RPMI8226 (cell line): ENCODE data around the gene NRXN3.
"Not testable (repeated sequence)": the region's sequence is repeated elsewhere in the genome, so short reads cannot be mapped to it uniquely, and the experiment has no call there.

ENCODE experiments used
- DNase-seq: peaks from one replicate; pipeline ENCODE4 v3.0.0-alpha.2; 2015

The NRXN3 gene

GRCh38 chr14:78501909-78502308, 331.7 kb downstream of the NRXN3 start:
- no peak for DNase-seq

- DNase-seq, result no peak
Observed at GRCh38 chr14:78508023-78508422, 337.9 kb downstream of the NRXN3 start.

GRCh38 chr14:78509516-78509915, 339.3 kb downstream of the NRXN3 start:
- DNase-seq, result no peak

GRCh38 chr14:78512021-78512420, 341.8 kb downstream of the NRXN3 start:
- DNase-seq, result no peak

DNA sequence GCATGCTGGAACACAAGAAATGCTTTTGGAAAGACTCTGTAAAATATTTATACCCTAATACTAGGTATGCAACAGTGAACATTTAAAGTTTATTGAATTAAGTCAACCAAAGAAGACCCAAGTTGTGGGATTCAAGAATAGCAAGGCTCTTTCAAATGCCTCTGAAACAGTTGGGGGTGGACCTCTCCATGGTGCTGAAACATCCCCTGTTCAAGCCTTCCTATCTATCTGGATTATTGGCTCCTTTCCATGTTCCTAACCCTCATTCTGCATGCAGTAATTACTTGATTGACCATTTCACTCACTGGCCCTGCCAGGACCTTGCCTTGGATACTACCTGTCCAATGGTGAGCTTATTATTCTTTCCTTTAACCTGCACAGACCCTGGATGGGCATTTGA, 349.7 kb downstream of the NRXN3 start:
- peak; percentile 43 for DNase-seq

DNA sequence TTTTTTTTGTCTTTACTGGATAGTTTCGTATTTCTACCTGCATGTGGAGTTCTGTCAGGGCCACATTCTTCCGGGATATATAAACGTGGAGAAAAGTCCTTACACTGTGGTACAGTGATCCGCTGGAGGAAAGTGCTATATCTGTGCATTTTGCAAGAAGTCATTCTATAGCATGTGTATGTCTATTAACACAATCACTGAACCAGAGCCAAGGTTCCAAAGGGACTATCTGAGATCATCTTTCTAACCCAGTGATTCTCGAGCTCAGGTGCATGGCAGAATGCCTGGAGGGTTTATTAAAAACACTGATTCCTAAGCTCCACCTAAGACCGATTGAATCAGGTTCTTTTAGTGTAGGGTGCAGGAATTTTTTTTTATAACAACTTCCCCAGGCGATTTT, 354.0 kb downstream of the NRXN3 start:
- DNase-seq, result no peak

DNA sequence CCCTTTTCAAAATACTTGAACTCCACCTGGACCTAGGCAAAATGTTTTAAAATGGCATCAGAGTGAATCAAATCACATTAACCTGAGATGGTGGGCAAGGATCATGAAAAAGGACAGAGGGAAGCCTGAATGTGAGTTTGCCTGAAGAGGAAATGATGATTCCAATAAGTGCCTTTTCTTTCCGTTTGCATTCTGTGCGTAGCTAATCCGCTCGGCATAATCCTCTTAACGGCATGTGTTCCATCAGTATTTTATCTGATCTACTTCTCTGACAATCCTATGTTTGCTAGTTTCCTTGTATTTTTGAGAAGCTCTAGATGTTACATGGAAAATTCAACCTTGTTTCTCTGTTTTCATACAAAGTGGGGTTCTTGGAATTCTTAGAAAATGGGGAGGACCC, 354.6 kb downstream of the NRXN3 start:
- DNase-seq, result no peak

DNA sequence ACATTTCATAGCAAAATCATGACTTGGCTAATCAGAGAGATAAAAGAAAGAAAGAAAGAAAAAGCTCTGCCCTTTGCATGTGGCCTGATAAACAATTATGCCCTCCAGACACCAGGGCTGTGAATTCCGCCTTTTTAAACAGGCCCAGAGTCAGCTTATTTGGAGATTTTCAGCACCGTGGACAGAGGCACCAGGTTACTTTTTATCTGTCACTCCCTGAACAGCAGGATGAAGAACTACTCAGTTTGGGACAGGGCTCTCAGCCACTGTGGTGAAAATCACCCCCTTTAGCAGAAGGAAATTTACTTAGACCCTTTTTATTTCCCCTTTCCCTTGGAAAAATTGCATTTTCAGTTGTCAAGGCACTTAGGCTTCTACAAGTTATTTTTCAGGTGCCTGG, 359.9 kb downstream of the NRXN3 start:
- peak; percentile 52 for DNase-seq

DNA sequence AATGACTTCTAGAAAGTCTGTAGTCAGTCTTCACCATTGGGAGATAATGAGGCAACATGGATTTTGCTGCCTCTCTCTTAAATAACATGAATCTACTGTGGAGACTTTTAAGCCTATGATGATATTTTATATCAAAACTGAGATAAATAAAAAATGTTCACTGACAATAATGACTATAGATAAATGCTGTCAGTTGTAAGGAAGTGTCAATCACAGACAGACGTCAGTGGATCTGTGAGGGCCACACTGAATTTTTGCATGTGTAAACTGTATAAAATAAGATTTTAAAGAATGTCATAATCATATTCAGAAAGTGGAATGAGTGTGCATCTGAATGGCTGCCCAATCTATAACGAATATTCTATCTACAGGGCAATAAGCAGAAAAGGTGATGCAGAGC, 364.0 kb downstream of the NRXN3 start:
- no peak for DNase-seq

GRCh38 chr14:78535041-78535440, 364.9 kb downstream of the NRXN3 start:
- DNase-seq, result no peak

- DNase-seq, result not testable (repeated sequence)
Observed at GRCh38 chr14:78541788-78542187, 371.6 kb downstream of the NRXN3 start.

- DNase-seq, result no peak
Observed at GRCh38 chr14:78543433-78543832, 373.3 kb downstream of the NRXN3 start.

GRCh38 chr14:78561074-78561473, 390.9 kb downstream of the NRXN3 start:
- DNase-seq, result no peak

GRCh38 chr14:78566026-78566858, 396.1 kb downstream of the NRXN3 start:
- DNase-seq, result peak; percentile 53

DNA sequence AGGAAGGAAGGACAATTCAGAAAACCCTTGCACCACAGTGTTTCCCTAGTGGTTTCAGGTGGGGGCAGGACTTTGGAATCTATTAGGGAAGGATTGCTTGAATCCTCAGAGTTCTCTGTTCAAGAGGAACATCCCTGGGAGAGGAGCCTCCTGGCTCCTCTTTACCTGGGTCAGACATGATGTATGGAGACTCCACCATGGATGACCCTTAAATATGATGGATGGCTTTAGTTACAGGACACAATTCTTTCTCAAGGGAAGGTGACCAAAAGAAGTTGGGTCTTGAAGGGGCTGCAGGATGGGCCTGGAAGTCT, 396.6 kb downstream of the NRXN3 start:
- DNase-seq, result no peak

- DNase-seq, result no peak
Observed at GRCh38 chr14:78567343-78567742, 397.2 kb downstream of the NRXN3 start.

DNA sequence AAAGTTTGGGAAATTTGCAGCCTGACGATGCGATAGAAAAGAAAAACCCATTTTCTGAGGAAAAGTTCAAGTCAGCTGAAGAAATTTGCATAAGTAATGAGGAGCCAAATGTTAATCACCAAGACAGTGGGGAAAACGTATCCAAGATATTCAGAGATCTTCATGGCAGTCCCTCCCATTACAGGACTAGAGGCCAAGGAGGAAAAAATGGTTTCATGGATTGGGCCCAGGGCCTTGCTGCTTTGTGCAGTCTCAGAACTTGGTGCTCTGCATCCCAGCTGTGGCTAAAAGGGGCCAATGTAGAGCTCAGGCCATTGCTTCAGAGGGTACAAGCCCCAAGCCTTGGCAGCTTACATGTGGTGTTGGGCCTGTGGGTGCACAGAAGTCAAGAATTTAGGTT, 403.6 kb downstream of the NRXN3 start:
- DNase-seq, result not testable (repeated sequence)

DNA sequence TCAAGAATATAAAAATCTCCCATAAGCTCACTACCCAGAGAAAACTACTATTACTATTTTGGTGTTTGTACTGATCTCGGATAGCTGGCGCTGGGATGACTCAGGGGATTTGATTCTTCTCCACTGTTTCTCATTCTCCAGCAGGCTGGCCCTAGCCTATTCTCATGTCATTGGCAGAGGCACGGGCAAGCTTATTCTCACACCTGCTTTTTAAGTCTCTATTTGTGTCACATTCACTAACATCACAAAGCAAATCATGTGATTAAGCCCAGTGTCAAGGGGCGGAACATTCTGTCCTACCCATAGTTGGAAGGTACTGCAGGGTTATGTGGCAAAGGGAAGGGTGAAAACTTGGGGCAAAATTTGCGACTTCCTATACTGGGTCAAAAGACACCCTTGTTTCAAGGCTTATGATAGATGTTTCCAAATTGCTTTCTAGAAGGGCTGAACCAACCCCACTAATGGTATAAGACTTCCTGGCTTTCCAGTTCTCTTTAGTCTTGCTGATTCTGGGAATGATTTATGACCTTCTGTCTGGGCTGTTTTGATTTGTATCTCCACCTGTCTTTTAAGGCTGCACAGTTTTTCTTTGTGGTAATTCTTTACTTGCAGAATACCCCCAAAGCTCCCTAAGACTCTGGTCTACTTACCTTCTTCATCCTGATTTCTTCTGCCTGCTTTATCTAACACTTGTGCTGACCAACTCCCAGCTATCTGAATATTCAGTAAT, 406.4 kb downstream of the NRXN3 start:
- no peak for DNase-seq

DNA sequence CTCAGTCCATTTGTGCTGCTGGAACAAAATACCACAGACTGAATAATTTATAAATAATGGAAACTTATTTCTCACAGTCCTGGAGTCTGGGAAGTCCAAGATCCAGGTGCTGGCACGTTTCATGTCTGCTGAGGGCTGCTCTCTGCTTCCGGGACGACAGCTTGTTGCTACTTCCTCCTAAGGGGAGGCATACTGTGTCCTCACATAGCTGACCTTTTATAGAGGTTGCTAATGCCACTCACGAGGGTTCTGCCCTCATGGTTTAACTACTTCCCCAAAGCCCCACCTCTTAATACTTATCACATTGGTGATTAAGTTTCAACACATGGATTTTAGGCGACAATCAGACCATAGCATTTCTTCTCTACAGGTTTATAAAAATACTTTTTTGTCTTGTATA, 411.1 kb downstream of the NRXN3 start:
- DNase-seq, result no peak

DNA sequence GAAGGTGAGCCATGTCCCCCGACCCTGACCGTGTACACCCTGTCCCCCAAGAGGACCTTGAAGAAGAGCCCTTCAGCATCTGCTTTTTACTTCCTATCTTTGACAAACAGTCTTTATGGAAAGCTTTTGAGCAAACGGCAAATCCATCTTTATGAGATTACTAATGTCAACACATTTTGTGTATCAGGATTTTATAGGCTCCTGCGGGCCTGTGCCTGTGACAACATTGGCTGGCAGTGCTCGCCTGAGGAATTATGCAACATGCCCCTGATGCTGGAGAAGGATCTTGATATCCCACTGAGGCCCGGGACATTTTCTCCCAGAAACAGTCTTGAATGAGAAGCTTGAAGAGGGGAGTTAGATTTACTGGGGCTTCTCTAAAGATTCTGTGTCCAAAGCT, 416.5 kb downstream of the NRXN3 start:
- DNase-seq, result no peak

DNA sequence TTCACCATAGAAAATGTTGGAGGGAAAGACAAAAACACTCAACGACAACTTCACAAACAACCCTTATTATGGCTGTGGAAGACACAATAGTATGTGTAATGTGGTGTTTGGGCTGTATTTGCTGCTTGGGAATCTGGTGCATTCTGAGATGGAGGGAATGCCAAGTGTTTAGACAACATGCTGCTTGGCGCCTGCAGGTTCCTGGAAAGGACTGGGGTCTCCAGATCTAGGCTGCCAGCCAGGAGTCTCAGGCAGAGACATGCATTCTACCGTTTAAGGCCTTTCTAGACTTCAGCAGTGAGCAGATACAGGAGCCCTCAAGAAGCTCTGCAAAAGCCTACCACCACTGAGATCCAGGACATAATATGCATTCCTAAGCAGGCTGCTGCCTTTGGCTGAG, 418.7 kb downstream of the NRXN3 start:
- no peak for DNase-seq

DNA sequence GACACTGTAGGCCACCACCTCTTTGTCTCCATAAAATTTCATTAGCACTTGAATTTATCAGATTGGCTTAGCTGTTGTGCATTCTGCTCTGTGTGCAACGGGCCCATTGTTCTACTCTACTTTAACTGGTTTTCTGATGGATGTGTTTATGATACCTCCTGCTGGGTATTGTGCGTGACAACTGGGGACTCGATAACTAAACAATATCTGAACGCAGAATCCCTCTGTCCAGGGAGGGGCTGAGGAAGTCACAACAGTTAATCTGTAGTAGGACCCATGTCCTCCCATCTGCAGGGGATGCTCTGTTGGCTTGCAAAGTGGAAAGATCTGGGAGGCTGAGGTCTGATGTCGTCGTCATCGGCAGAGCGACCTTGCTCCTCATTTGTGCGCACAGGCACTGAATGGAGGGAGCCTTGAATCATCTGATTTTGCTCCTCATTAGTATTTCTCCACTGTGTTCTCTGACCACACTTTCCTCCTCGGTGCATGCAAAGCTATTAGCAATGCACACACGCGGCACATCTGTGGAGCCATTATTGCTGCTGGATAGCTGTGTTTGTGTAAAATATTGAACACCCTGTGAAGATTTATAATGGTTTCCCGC, 422.5 kb downstream of the NRXN3 start:
- DNase-seq, result no peak

- DNase-seq, result no peak
Observed at GRCh38 chr14:78593949-78594348, 423.8 kb downstream of the NRXN3 start.

DNA sequence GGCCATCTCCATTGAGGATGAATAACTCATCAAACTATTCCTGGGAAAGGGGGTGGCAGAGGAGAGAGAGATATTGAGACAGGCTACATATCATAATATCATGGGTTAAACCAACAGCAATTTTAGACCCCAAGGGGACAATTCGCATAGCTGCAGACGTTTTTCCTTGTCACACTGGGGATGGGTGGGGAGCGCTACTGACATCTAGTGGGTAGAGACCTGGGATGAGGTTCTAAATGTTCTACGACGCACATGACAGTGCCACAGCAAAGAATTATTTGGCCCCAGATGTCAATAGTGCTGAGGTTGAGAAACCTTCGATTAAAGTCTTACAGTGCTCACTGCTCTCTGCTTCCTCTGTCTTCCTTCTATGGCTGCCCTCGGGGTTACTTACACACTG, 425.6 kb downstream of the NRXN3 start:
- DNase-seq, result no peak
